Muscle layer of colon (tissue), 2 donors: Measurements from ENCODE around the gene PCLO.
A peak's percentile ranks its signal among the peaks of the same experiment; 100 is the strongest.

Experiments
- H3K27ac ChIP-seq: one replicate; pipeline ENCODE4 v1.7.0; 2013; ENCODE audit warnings: low read depth, mild to moderate bottlenecking, low read length, moderate library complexity
- H3K27me3 ChIP-seq, 2 donors: one replicate each; pipeline ENCODE4 v1.7.0; 2013; ENCODE audit warnings: low read length in 2 of 2, mild to moderate bottlenecking in 2 of 2; ENCODE audit not compliant: insufficient read depth in 2 of 2, control insufficient read depth in 1 of 2
- H3K36me3 ChIP-seq: one replicate; pipeline ENCODE4 v1.7.0; 2013; ENCODE audit warnings: mild to moderate bottlenecking, low read length; ENCODE audit not compliant: insufficient read depth
- H3K4me1 ChIP-seq: one replicate; pipeline ENCODE4 v1.7.0; 2013; ENCODE audit warnings: mild to moderate bottlenecking, low read length; ENCODE audit not compliant: insufficient read depth
- H3K4me3 ChIP-seq, 2 donors: one replicate each; pipeline ENCODE4 v1.7.0; 2013; ENCODE audit warnings: low read length in 2 of 2, low read depth in 1 of 2, mild to moderate bottlenecking in 1 of 2, moderate library complexity in 1 of 2
- H3K9ac ChIP-seq: one replicate; pipeline ENCODE4 v1.7.0; 2013; ENCODE audit warnings: low read length
- H3K9me3 ChIP-seq: one replicate; pipeline ENCODE4 v1.7.0; 2013; ENCODE audit warnings: mild to moderate bottlenecking, low read length
- donor health status: abdominal sarcoma.
- donor health status: Adenocarcinoma of cecum.

PCLO gene

DNA sequence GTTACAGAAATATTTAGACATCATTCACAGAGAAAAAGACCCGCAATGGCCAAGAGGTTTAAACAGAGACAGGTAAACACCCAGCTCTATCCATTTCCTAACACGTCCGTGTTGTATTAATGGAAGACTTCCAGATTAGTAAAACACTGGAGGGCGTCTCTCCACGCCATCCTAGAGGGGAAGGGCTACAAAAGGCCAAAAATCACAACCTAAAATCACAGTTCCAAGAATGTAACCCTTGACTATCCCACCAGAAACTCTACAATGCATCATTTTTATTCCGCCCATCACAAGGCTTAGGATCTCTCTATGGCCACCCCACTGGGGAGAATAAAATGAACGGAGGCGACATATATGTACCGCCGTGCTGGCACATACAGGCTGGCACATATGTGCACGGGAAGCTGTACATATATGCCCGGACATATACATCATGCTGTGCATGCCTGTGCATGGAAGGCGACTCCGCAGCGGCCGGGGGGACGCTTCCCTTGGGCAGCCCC, 734 bp downstream of the PCLO start:
- peaks cover 4% of the 10 kb centered on the region for H3K4me1 ChIP-seq
- H3K9me3 ChIP-seq, result no peaks in the 10 kb centered on the region
- peak overlapping the region; percentile 38 to 57 for H3K4me3 ChIP-seq
- H3K27me3 ChIP-seq, result peaks cover 0 to 5% of the 10 kb centered on the region in 2 donors
- H3K9ac ChIP-seq, result no peak overlapping the region
- no peaks in the 10 kb centered on the region for H3K36me3 ChIP-seq
- no peak overlapping the region for H3K27ac ChIP-seq

DNA sequence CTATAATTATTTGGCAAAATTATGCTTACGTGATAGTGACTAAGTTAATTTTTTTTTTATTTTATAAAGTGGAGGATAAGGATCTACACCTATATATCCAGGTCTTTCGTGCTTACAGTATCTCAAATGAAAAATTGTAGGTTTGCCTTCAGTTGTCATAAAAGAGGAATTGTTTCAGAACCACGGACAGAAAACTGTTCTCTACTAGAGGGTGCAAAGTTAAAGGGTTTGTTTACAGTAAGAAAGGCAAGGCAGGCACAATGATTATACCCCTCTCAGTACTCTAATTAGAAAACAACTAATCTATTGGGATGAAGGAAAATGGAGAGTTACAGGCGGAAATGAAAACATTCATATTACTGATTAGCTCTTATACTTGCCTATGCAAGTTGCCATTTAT, 1.5 kb downstream of the PCLO start:
- no peak overlapping the region for H3K27ac ChIP-seq
- H3K27me3 ChIP-seq, result peaks cover 0 to 5% of the 10 kb centered on the region in 2 donors
- H3K4me3 ChIP-seq, result no peak overlapping the region
- H3K4me1 ChIP-seq, result peaks cover 4% of the 10 kb centered on the region
- no peaks in the 10 kb centered on the region for H3K9me3 ChIP-seq
- H3K36me3 ChIP-seq, result no peaks in the 10 kb centered on the region
- no peak overlapping the region for H3K9ac ChIP-seq

DNA sequence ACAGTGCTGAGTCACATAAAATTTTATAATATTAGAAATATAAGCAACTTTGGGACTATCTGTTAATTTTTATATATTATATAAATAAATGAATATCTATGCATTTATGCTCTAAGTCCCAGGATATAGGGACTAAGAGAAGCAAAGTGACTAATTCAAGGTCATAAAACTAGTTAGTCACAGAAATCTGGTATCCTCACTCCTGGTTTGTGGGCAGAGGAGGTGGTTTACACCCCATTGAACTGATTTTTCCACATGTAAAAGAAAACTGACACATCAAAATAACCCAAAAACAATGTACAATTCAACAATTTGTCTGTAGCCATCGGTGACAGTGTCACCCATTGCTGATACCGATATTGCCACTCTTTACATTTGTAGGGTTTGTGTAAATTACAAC, 3.0 kb downstream of the PCLO start:
- no peaks in the 10 kb centered on the region for H3K36me3 ChIP-seq
- no peak overlapping the region for H3K9ac ChIP-seq
- peaks cover 0 to 5% of the 10 kb centered on the region in 2 donors for H3K27me3 ChIP-seq
- H3K4me1 ChIP-seq, result peaks cover 4% of the 10 kb centered on the region
- no peak overlapping the region for H3K27ac ChIP-seq
- no peak overlapping the region for H3K4me3 ChIP-seq
- no peaks in the 10 kb centered on the region for H3K9me3 ChIP-seq

- no peaks in the 10 kb centered on the region for H3K36me3 ChIP-seq
- H3K27ac ChIP-seq, result no peak overlapping the region
- H3K4me1 ChIP-seq, result no peaks in the 10 kb centered on the region
- no peaks in the 10 kb centered on the region for H3K9me3 ChIP-seq
- H3K4me3 ChIP-seq, result no peak overlapping the region
- no peaks in the 10 kb centered on the region for H3K27me3 ChIP-seq
- H3K9ac ChIP-seq, result no peak overlapping the region
Measured at GRCh38 chr7:83156006-83156405, 6.7 kb downstream of the PCLO start.

GRCh38 chr7:83155407-83155806, 7.3 kb downstream of the PCLO start:
- no peaks in the 10 kb centered on the region for H3K9me3 ChIP-seq

DNA sequence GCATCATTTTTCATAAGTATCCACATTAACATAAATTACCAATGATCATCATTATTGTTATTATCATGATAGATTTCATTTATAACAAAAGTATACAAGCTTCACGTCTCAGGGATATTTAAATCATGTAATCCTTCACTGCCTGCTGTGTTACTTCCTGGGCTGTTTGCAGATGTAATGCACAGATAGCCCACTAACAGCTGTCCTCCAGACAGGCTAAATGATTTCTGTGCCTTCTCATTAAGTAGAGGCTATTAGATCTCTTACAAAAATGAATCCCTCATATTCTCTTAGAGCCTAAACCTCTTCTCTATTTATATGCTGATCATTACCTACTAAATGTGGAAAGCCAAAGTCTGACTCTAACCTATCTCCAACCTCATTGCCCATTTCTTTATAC, 9.3 kb downstream of the PCLO start:
- Histone ChIP-seq H3K36me3 (no peaks in the 10 kb centered on the region), H3K27me3 (no peaks in the 10 kb centered on the region), H3K4me3 (no peak overlapping the region), H3K9me3 (no peaks in the 10 kb centered on the region), H3K27ac (no peak overlapping the region), H3K9ac (no peak overlapping the region), H3K4me1 (no peaks in the 10 kb centered on the region)

More at GRCh38 chr7:83155407-83155806, 7.3 kb downstream of the PCLO start:
- Histone ChIP-seq H3K36me3 (no peaks in the 10 kb centered on the region), H3K27ac (no peak overlapping the region), H3K4me3 (no peak overlapping the region), H3K9ac (no peak overlapping the region), H3K4me1 (no peaks in the 10 kb centered on the region), H3K27me3 (no peaks in the 10 kb centered on the region)

DNA sequence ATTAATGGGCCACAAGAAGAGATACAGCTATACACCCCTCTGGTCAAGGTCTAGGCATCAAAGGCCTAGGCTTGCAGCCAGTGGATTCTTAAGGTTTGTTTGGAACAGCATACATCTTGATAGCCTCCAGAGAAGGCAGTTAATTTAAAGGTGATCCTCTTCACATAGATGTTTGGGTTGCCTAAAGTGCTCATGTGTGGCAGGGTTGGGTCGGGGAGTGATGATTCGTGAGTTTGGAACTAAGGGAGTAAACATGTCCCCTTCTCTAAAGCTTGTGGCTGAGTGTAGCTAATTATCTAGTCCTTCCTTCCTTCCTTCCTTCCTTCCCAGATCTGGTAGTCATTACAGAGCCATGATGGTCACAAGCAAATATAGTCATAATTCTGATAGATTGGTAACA, 12.4 kb downstream of the PCLO start:
- Histone ChIP-seq H3K4me3 (no peak overlapping the region), H3K9me3 (no peaks in the 10 kb centered on the region), H3K36me3 (no peaks in the 10 kb centered on the region), H3K4me1 (no peaks in the 10 kb centered on the region), H3K27me3 (no peaks in the 10 kb centered on the region), H3K9ac (no peak overlapping the region), H3K27ac (no peak overlapping the region)

DNA sequence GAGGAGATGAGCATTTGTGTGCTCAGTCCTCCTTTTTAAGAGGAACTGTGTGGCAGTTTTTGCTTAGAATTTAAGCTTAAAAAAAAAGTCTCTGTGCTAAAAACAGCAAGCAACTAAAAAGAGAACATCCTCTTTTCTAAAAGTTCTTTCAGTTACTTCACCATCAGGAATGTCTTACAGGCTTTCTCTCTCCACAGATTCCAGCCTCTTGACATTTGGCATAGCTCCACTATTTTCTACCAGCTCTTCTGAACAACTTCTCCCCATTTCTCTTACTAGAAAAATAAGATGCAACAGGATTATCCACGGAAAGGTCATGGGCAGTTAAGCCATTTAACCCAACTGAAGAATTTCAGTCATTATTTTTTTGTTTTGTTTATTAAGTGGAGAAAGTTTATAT, 13.2 kb downstream of the PCLO start:
- H3K4me3 ChIP-seq, result no peak overlapping the region
- H3K9me3 ChIP-seq, result no peaks in the 10 kb centered on the region
- H3K4me1 ChIP-seq, result no peaks in the 10 kb centered on the region
- H3K27me3 ChIP-seq, result no peaks in the 10 kb centered on the region
- H3K36me3 ChIP-seq, result no peaks in the 10 kb centered on the region
- H3K9ac ChIP-seq, result no peak overlapping the region
- no peak overlapping the region for H3K27ac ChIP-seq

GRCh38 chr7:83148776-83149175, 13.9 kb downstream of the PCLO start:
- H3K27me3 ChIP-seq, result no peaks in the 10 kb centered on the region
- no peak overlapping the region for H3K27ac ChIP-seq
- no peaks in the 10 kb centered on the region for H3K4me1 ChIP-seq
- no peaks in the 10 kb centered on the region for H3K9me3 ChIP-seq
- H3K4me3 ChIP-seq, result no peak overlapping the region
- no peak overlapping the region for H3K9ac ChIP-seq
- H3K36me3 ChIP-seq, result no peaks in the 10 kb centered on the region

DNA sequence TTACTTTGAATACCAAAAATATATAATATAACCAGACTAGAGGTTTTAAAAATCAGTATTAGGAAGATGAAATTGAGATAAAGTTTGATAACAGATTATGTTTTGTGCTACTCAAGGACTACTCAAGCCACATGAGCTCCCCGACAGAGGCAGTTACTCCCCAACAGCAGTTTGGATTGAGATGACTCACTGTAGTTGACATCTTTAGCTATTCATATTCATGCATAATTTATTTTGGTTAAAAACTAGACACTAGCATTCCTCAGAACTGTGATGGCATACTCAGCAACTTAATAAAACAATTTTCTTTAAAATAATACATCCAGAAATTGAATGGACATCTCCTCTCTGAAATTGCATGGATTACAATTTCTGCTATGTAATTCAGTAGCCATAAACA, 19.6 kb downstream of the PCLO start:
- no peaks in the 10 kb centered on the region for H3K4me1 ChIP-seq
- no peaks in the 10 kb centered on the region for H3K27me3 ChIP-seq

GRCh38 chr7:83142365-83142764, 20.3 kb downstream of the PCLO start:
- no peaks in the 10 kb centered on the region for H3K9me3 ChIP-seq
- no peaks in the 10 kb centered on the region for H3K36me3 ChIP-seq
- H3K4me3 ChIP-seq, result no peak overlapping the region
- no peaks in the 10 kb centered on the region for H3K27me3 ChIP-seq
- H3K4me1 ChIP-seq, result no peaks in the 10 kb centered on the region
- no peak overlapping the region for H3K9ac ChIP-seq
- no peak overlapping the region for H3K27ac ChIP-seq

More for the DNA sequence above, 19.6 kb downstream of the PCLO start:
- H3K36me3 ChIP-seq, result no peaks in the 10 kb centered on the region
- H3K4me3 ChIP-seq, result no peak overlapping the region
- no peaks in the 10 kb centered on the region for H3K9me3 ChIP-seq
- H3K9ac ChIP-seq, result no peak overlapping the region
- no peak overlapping the region for H3K27ac ChIP-seq

GRCh38 chr7:83141927-83142326, 20.8 kb downstream of the PCLO start:
- Histone ChIP-seq H3K9ac (no peak overlapping the region), H3K4me1 (no peaks in the 10 kb centered on the region), H3K36me3 (no peaks in the 10 kb centered on the region), H3K9me3 (no peaks in the 10 kb centered on the region), H3K27me3 (no peaks in the 10 kb centered on the region), H3K4me3 (no peak overlapping the region), H3K27ac (no peak overlapping the region)
